ENCODE measurements around the gene TRAFD1. TPM values are rescaled to one million over a fixed set of nuclear protein-coding genes. Genes with fewer than 3 reads are reported as not detected.

TRAFD1 gene
- total and polyA plus RNA-seq, 2 of the 13 experiments (the other 11 are each of a cell fraction or from before 2014, with no cell fraction given): 9.5 to 20.9 TPM

DNA sequence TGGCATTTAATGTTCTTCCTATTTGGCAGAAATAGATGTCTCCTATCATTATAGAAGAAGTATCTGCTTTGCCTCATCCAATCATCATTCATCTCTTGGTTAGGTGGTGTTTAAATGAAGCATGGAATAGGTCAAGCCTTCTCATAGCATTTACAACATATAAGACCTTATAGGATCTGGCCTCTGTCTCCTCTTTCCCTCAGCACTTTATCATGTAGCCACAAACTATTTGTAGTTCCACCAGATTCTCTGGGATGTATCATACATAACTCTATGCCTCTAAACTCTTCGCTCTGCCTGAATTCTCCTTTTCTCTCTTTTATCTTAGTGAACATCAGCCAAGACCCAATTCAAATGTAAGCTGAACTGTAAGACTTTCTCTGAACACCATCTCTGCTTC lies 37.5 kb upstream of the TRAFD1 start:
- in situ Hi-C loops (cut with HindIII; ENCODE audit: extremely low pct_ligation_motif_present, low pct_unique_long_range_greater_than_20kb) (no loop called here), intact Hi-C loops (cut with micrococcal nuclease; ENCODE audit: unreplicated experiment) (no loop called here)
- FAIRE-seq (no peak), DNase-seq (ENCODE audit: low spot score) (no peak), ATAC-seq (no peak)
- H4K20me1 ChIP-seq (ENCODE audit: insufficient read depth, low read length): 0 out of 2 replicates have a peak, but pooled peaks cover 2% of the 10 kb centered on the region
- 96% methylated on average over 1 of the region's 1 CpG for WGBS (ENCODE audit: low lambda C conversion rate)
- H3K9ac ChIP-seq (ENCODE audit: insufficient read depth, low read depth, low read length): no peak overlapping the region
- peaks cover 10% of the 10 kb centered on the region for H3K79me2 ChIP-seq (ENCODE audit: insufficient read depth, low read length)
- no peak overlapping the region for H3K4me3 ChIP-seq (replicated peaks in 1 of 3; ENCODE audit: insufficient read depth in 1 of 3, low read depth in 2 of 3, low read length in 3 of 3)
- no peaks in the 10 kb centered on the region for H3K9me3 ChIP-seq (ENCODE audit: low read length)
- TF ChIP-seq SIN3B (IDR thresholded peaks at IDR 0.05; ENCODE audit: low read length) (no peak), ZNF260 (CRISPR knock-in tag; IDR thresholded peaks at IDR 0.05; ENCODE audit: borderline replicate concordance, low read depth) (no peak), NFKBIZ (CRISPR knock-in tag; IDR thresholded peaks at IDR 0.05) (no peak), ZNF232 (CRISPR knock-in tag; IDR thresholded peaks at IDR 0.05; ENCODE audit: borderline replicate concordance) (no peak), GATAD1 (CRISPR knock-in tag; IDR thresholded peaks at IDR 0.05) (no peak), ZNF780A (CRISPR knock-in tag; IDR thresholded peaks at IDR 0.05) (no peak), CEBPG (CRISPR knock-in tag; IDR thresholded peaks at IDR 0.05) (no peak), SMAD3 (CRISPR knock-in tag; IDR thresholded peaks at IDR 0.05) (no peak)
- TF ChIP-seq, protein P1, sequence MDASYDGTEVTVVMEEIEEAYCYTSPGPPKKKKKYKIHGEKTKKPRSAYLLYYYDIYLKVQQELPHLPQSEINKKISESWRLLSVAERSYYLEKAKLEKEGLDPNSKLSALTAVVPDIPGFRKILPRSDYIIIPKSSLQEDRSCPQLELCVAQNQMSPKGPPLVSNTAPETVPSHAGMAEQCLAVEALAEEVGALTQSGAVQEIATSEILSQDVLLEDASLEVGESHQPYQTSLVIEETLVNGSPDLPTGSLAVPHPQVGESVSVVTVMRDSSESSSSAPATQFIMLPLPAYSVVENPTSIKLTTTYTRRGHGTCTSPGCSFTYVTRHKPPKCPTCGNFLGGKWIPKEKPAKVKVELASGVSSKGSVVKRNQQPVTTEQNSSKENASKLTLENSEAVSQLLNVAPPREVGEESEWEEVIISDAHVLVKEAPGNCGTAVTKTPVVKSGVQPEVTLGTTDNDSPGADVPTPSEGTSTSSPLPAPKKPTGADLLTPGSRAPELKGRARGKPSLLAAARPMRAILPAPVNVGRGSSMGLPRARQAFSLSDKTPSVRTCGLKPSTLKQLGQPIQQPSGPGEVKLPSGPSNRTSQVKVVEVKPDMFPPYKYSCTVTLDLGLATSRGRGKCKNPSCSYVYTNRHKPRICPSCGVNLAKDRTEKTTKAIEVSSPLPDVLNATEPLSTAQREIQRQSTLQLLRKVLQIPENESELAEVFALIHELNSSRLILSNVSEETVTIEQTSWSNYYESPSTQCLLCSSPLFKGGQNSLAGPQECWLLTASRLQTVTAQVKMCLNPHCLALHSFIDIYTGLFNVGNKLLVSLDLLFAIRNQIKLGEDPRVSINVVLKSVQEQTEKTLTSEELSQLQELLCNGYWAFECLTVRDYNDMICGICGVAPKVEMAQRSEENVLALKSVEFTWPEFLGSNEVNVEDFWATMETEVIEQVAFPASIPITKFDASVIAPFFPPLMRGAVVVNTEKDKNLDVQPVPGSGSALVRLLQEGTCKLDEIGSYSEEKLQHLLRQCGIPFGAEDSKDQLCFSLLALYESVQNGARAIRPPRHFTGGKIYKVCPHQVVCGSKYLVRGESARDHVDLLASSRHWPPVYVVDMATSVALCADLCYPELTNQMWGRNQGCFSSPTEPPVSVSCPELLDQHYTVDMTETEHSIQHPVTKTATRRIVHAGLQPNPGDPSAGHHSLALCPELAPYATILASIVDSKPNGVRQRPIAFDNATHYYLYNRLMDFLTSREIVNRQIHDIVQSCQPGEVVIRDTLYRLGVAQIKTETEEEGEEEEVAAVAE (CRISPR knock-in tag; IDR thresholded peaks at IDR 0.05; ENCODE audit: borderline replicate concordance): no peak
- TF ChIP-seq, protein P2, sequence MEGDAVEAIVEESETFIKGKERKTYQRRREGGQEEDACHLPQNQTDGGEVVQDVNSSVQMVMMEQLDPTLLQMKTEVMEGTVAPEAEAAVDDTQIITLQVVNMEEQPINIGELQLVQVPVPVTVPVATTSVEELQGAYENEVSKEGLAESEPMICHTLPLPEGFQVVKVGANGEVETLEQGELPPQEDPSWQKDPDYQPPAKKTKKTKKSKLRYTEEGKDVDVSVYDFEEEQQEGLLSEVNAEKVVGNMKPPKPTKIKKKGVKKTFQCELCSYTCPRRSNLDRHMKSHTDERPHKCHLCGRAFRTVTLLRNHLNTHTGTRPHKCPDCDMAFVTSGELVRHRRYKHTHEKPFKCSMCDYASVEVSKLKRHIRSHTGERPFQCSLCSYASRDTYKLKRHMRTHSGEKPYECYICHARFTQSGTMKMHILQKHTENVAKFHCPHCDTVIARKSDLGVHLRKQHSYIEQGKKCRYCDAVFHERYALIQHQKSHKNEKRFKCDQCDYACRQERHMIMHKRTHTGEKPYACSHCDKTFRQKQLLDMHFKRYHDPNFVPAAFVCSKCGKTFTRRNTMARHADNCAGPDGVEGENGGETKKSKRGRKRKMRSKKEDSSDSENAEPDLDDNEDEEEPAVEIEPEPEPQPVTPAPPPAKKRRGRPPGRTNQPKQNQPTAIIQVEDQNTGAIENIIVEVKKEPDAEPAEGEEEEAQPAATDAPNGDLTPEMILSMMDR (CRISPR knock-in tag; IDR thresholded peaks at IDR 0.05): no peak
- no TSS peak for BruUV-seq (replicated peaks)
- H3K4me1 ChIP-seq (ENCODE audit: insufficient read depth, low read length): no peaks in the 10 kb centered on the region
- CTCF ChIA-PET (ENCODE audit: low intra/inter-chr PET ratio, low total read pairs): no interaction called here
- H3K36me3 ChIP-seq (replicated peaks in 1 of 2; ENCODE audit: control insufficient read depth in 1 of 2, insufficient read depth in 2 of 2, low read length in 2 of 2): peaks cover 17 to 68% of the 10 kb centered on the region in 2 experiments
- H3K4me2 ChIP-seq (ENCODE audit: low read depth, low read length): no peak overlapping the region
- no peak overlapping the region for H3K27ac ChIP-seq (ENCODE audit: extremely low read length, insufficient read depth, low read length)
- no peak overlapping the region for H2AFZ ChIP-seq (ENCODE audit: low read length)
- POLR2A ChIA-PET: no interaction called here
- H3K27me3 ChIP-seq (ENCODE audit: control insufficient read depth in 1 of 2, insufficient read depth in 2 of 2, low read length in 2 of 2): no peaks in the 10 kb centered on the region
